ENCODE data around the gene SERPINA4. TPM values are rescaled to one million over a fixed set of nuclear protein-coding genes. Genes with fewer than 3 reads are reported as not detected.

The SERPINA4 gene
- total RNA-seq, 4 donors from 2014 or later, result not detected

- TF ChIP-seq POLR2AphosphoS5 (IDR thresholded peaks at IDR 0.05), result no peak
- no peak for TF ChIP-seq CTCF (IDR thresholded peaks at IDR 0.05)
- no peak for TF ChIP-seq EP300 (IDR thresholded peaks at IDR 0.05)
- TF ChIP-seq POLR2A (IDR thresholded peaks at IDR 0.05; ENCODE audit: low read depth), result no peak
- Histone ChIP-seq H3K4me3 (no peak overlapping the region), H3K4me1 (no peaks in the 10 kb centered on the region), H3K27me3 (no peaks in the 10 kb centered on the region), H3K27ac (replicated peaks in 1 of 4) (no peak overlapping the region), H3K36me3 (no peaks in the 10 kb centered on the region), H3K9me3 (peaks cover 0 to 15% (median 5%) of the 10 kb centered on the region in 4 donors)
- intact Hi-C loops (cut with DNase I), result no loop called here
- WGBS, result 47% methylated on average over 3 of the region's 3 CpGs
- DNase-seq (ENCODE audit: extremely low spot score), result no peak
These were observed 37.1 kb upstream of the SERPINA4 start for GRCh38 chr14:94524093-94524492.

GRCh38 chr14:94531187-94531586 lies 30.1 kb upstream of the SERPINA4 start:
- peaks cover 0 to 30% (median 0%) of the 10 kb centered on the region in 4 donors for H3K27me3 ChIP-seq
- no peaks in the 10 kb centered on the region for H3K4me1 ChIP-seq
- no peak overlapping the region for H3K27ac ChIP-seq (replicated peaks in 1 of 4)
- TF ChIP-seq POLR2A (IDR thresholded peaks at IDR 0.05; ENCODE audit: low read depth) (no peak), POLR2AphosphoS5 (IDR thresholded peaks at IDR 0.05) (no peak)
- no peak overlapping the region for H3K4me3 ChIP-seq
- DNase-seq (ENCODE audit: extremely low spot score), result peak; percentile 37
- intact Hi-C loops (cut with DNase I), result no loop called here
- H3K36me3 ChIP-seq, result no peaks in the 10 kb centered on the region
- H3K9me3 ChIP-seq, result peaks cover 0 to 24% (median 5%) of the 10 kb centered on the region in 4 donors

- Histone ChIP-seq H3K27me3 (peaks cover 0 to 42% (median 0%) of the 10 kb centered on the region in 4 donors), H3K27ac (replicated peaks in 1 of 4) (no peak overlapping the region), H3K9me3 (peaks cover 0 to 11% (median 0%) of the 10 kb centered on the region in 4 donors), H3K4me1 (no peaks in the 10 kb centered on the region), H3K36me3 (no peaks in the 10 kb centered on the region), H3K4me3 (no peak overlapping the region)
- TF ChIP-seq POLR2A (IDR thresholded peaks at IDR 0.05; ENCODE audit: low read depth) (no peak), POLR2AphosphoS5 (IDR thresholded peaks at IDR 0.05) (no peak), CTCF (IDR thresholded peaks at IDR 0.05) (no peak), EP300 (IDR thresholded peaks at IDR 0.05) (no peak)
- DNase-seq (ENCODE audit: extremely low spot score), result no peak
- intact Hi-C loops (cut with DNase I), result no loop called here
- WGBS, result 49% methylated on average over 2 of the region's 2 CpGs
These were observed 28.8 kb upstream of the SERPINA4 start for GRCh38 chr14:94532447-94532846.

GRCh38 chr14:94535506-94535905 lies 25.7 kb upstream of the SERPINA4 start:
- Histone ChIP-seq H3K4me3 (no peak overlapping the region), H3K9me3 (peaks cover 0 to 10% (median 0%) of the 10 kb centered on the region in 4 donors), H3K4me1 (no peaks in the 10 kb centered on the region), H3K27ac (replicated peaks in 1 of 4) (no peak overlapping the region), H3K36me3 (no peaks in the 10 kb centered on the region), H3K27me3 (peaks cover 0 to 47% (median 0%) of the 10 kb centered on the region in 4 donors)
- TF ChIP-seq POLR2A (IDR thresholded peaks at IDR 0.05; ENCODE audit: low read depth) (no peak), EP300 (IDR thresholded peaks at IDR 0.05) (no peak), POLR2AphosphoS5 (IDR thresholded peaks at IDR 0.05) (no peak), CTCF (IDR thresholded peaks at IDR 0.05) (no peak)
- no peak for DNase-seq (ENCODE audit: extremely low spot score)
- intact Hi-C loops (cut with DNase I), result no loop called here
- 92% methylated on average over 2 of the region's 3 CpGs for WGBS

- WGBS, result 55% methylated on average over 2 of the region's 2 CpGs
- Histone ChIP-seq H3K9me3 (peaks cover 0 to 6% (median 0%) of the 10 kb centered on the region in 4 donors), H3K4me3 (no peak overlapping the region), H3K27me3 (peaks cover 0 to 50% (median 0%) of the 10 kb centered on the region in 4 donors), H3K36me3 (no peaks in the 10 kb centered on the region), H3K4me1 (no peaks in the 10 kb centered on the region), H3K27ac (replicated peaks in 1 of 4) (no peak overlapping the region)
- DNase-seq (ENCODE audit: extremely low spot score), result no peak
- intact Hi-C loops (cut with DNase I), result no loop called here
- TF ChIP-seq POLR2A (IDR thresholded peaks at IDR 0.05; ENCODE audit: low read depth) (no peak), CTCF (IDR thresholded peaks at IDR 0.05) (no peak), EP300 (IDR thresholded peaks at IDR 0.05) (no peak), POLR2AphosphoS5 (IDR thresholded peaks at IDR 0.05) (no peak)
These were observed 24.4 kb upstream of the SERPINA4 start for GRCh38 chr14:94536836-94537235.

All from esophagus muscularis mucosa (tissue), 4 donors.